SKM-1 (cell line): ENCODE measurements around the gene PAX5.

Source experiments
- DNase-seq: peaks from one replicate; lab custom pipeline; 2025; ENCODE audit not compliant: unreplicated experiment; lab: John Stamatoyannopoulos, UW

PAX5 gene

DNA sequence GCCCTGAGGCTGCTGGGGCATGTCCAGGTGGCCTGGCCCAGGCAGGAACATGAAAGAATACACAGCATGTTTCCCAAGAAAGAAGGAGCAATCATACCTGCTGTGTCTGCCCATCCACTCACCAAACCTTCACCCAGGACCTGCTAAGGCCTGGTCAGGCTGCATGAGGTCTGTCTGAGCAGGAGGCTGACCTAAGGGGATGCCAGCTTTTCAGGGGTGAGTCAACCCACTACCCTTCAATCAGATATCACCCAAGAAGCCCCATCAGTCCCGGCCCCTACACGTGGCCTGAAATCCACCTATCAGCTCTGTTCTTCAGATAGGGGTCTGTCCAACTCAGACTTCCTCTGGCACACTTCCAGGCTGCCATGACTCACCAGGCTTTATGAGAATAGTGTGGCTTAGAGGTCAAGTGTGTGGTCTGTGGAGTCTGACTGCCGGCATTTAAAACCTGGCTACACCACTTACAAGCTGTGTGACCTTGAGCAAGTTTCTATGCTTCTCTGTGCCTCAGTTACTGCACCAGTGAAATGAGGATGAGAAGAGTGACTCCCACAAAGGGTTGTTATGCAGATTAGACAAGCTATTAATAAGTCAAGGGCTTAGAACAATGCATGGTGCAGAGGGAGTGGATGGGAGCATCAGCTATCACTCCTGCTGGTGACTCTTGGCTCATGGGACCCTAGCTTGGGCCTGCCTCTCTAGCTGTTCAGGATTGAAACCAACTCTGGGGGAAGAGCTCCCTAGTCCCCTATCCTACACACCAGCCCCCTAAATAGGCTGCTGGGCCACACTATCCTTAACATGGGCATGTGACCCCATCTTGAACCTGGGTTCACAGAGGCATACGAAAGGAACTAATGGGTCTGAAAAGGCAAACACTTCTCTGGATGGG, 130.3 kb downstream of the PAX5 start:
- DNase-seq: no peak

DNA sequence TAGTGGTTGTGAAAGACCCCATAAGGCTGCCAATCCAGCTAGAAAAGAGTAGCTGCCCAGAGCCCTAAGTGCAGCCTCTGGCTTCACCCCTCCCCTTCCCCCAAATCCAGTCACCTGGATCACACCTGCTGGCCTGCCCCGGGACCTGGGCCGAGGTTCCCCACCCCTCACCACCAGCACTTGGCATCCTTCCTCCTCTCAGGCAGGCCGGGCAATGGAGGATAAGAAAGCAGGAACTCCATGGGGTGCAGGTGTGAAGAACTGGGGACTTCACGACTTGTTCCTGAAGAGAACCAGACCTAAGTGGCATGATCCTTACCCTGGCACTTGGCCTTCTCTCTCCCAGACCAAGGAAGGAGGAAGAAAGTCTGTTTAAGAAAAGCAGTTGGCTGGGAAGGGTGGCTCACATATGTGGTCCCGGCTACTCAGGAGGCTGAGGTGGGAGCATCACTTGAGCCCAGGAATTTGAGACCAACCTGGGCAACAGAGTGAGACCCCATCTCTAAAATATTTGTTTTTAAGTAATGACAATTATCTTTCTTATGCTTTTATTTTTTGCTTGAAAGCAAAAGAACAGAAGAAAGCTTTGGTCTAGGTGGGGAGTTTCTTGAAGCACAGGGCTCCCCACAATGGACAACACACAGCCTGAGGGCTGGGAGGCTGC, 131.1 kb downstream of the PAX5 start:
- DNase-seq: no peak

DNA sequence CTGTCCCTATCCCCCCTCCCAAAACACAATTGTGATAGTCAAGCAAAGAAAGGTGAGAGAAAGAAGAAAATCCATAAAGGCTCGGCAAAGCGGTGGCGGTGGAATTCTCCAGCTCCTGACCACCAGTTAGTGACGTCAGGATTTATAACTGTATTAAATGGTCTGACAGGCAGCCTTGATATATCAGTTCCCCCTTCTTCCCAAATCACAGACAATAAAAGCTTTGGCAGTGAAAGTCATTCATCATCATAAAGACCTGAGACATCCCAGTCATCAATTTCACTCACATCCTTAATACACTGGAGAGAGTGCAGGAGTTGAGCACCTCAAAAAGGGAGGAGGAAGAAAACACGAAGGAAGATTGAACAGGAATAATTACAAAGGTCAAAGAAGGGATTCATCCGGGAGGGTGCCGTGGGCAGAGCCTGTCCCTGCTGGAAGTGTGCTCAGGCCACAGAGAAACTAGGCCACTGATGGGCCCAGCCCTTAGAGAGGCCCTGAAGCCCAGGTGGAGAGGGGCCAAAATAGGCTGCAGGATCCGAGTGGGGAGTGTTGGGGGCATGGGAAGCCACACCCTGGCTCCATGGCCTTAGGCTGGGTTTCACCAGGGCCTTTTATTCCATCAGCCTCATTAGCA, 131.9 kb downstream of the PAX5 start:
- DNase-seq: no peak

DNA sequence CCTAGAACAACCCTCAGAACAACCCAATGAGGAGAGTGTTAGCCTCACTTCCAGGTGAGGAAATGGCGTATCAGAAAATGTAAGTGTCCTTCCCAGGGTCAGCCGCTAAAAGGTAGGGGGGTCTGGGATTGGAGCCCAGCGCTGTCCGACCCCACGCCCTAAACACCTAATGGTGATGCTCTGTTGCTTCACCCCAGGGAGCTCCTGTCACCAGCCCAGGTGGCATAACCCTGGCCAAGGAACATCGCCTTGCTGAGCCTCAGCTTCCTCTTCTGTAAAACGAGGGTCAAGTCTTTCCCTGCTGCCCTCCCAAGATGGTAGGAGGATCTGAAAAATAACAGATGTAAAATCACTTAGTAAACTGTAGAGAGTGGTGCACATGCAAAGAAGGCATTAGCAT, 132.5 kb downstream of the PAX5 start:
- no peak for DNase-seq

DNA sequence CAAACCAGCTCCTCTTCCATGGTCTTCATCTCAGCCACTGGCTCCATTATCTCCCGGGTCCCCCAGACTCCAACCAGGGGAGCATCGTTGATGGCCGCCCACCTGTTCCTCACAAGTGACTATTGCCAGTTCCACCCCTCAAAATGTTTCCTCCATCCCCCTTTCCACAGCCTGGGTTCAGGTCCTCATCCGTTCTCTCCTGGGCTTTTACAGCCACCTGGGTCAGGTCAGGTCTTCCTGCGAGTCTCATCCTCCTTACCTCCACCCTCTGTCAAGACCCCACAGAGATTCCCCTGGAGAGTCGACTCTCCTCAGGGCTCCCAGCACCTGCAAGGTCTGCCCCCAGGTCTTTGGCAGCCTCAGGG, 133.2 kb downstream of the PAX5 start:
- DNase-seq: no peak

DNA sequence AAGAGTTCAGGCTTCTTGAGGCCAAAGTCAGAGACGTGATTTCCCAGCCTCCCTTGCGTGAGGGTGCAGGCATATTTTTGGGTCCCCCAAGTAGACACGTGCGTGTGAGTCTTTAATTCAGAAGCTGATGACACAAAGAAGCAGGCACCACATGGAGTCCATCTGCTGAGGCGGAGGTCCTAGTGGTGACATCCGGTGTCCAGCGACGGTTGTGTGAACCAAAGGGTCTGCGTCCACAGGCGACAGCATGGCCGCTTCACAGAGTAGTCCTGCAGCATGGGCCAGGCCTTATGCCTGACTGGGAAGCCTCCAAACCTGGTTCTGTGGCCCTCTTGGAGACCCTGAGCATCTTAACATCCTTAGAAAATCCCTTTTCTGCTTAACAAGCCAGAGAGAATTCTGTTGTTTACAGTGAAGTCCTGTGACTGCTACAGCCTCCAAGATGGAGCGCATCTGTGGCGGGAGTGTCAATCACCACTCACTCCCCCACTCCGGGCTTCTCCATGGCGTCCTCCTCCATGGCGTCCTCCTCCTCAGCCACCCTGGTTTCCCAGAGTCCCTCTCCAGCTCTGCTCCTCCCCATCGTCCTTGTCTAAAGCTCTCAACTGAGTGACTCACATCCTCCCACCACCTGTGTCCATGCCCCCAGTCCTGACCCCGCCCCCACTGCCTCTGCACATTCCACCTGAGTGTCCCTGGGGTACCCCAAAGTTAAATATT, 133.8 kb downstream of the PAX5 start:
- no peak for DNase-seq

DNA sequence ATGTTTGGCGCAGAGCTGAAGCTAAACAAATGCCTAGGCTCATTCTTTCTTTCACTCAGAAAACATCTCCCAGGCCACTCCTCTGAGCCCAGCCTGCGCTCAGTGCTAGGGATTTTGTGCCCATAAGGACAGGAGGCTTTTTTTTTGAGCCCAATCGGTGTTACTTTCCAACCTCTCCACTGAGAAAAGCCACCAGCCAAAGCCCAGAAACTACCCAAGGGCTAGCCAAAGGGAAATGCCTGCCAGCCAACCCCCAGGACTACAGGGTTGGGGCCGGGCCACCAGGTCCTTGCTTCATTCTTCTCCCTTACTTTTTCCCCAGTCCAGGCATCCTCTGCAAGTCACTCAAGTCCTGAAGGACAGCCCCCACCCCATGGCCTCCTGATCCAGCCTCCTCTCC, 134.7 kb downstream of the PAX5 start:
- no peak for DNase-seq

DNA sequence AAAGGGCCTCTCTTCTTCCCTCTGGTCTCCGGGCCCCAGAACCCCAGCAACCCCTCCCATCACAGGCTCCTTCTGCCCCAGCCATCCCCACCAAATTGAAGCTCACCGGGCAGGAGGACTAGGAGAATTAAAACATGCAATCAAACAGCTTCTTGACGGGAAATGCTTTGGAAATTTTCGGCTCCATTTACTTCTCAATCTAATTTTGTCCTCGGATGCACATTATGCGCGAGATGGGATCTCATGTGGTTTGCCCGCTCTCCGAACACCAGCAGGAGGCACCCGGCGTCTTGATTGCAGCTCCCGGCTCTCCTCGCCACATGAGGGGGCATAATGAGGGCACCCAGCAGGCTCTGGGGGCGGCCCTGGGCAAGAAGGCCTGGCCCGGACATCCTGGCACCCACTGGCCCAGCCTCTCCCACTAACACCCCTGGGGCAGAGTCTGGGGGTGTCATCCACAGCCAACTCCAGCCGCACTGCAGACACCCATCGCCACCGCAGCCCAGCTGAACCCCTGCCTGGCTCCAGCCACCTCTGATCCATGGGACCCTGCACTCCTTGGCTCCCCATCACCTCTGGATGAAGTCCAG, 135.5 kb downstream of the PAX5 start:
- DNase-seq: no peak

DNA sequence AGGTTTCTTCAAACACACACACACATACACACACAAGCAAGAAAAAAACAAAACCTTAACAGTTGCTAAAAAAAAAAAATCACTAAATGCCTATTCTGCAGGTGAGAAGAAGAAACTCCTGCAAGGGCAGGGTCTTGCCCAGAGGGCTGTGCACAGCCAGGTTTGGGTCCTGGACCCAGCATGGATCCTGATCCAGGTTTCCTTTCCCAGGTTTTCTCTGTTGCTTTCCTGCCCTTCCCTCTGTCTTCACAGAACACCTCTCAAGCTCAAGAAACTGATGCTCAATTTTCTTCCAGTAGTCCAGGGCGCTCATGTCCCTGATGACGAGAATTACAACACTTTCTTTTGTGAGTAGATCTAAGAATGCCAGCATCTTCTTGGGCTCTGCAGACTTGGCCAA, 136.6 kb downstream of the PAX5 start:
- DNase-seq: no peak

DNA sequence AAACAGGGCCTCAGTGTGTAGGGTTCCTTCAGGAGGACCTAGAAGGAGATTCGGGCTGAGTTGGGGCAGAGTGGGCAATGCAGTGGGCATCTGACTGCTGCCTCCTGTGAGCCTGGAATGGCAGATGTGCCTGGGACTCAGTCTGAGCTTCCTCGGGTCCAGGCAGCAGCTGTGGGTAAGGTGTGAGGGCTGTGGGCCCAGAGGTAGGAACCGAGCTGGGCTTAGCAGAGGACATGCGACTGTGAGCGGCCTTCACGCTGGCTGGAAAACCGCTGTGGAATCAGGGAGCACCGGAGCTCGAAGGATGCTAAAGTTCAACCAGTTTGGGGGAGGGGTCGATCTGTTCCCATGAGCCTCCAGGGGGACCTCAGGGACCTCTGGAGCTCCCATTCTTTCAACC, 137.0 kb downstream of the PAX5 start:
- no peak for DNase-seq

DNA sequence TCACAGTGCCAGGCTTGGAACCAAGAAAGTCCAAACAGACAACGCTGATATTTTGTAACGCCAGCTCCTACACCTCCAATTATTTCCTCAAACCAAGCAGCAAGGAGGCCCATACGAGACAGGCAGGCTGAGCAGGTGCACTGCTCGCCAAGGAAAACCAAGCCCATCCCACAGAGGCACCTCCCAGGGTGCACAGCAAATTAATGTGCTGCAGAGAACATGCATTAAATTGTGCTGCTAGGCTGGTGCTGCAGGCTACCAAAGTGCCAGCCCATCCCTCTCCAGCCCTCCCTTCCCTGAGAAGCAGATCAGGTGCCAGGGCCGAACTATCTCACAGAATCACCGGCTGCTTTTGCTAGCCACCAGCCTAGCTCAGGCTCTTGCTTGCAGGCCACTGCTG, 137.8 kb downstream of the PAX5 start:
- no peak for DNase-seq

DNA sequence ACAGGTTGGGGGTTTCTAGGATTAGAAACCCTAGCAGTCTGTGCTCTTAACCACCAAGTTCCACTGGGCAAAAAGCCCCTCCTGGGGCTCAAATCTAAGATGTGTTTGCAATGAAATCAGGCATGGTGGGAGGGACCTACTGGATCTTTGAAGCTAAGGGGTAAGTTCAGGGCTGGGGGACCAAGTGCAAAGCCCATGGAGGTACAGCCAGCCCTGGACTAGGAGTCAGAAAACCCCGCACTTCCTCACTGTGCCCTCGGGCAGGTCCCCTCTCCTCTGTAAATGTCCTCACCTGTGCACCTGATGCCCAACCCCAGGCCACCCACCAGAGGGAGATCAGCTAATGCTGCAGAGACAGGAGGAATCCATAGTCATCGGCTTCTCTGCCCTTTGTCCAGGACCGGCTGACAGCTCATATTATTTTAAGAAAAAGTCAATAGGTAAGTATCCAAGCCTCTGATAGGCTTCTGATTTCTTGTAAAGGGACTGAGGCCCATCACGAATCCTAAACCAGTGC, 138.3 kb downstream of the PAX5 start:
- no peak for DNase-seq

DNA sequence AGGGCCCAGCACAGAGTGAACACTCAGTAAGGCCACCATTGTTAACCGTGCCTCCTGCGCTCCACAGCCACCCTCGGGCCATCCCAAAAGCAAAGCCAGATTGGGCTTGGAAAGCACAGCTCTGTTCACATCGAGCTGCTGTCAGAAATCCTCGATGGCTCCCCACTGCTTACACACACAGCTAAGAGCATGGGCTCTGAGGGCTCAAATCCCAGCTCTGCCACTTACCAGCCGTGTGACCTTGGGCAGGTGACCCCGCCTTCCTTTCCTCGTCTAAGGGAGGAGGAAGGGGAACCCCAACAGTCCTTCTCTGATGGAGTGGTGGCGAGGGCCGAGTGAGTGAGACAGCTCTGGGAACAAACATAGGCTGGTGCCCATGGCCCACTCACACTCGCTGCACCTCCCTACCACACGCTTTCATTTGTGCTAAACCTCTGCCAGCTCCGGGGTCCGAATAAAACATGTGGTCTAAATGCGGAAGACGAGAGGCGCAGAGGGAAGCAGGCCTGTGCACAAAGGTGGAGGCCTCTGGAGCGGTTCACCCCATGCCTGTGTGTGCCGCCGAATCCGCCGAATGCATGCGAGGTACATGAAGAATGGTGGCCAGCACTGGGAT, 139.3 kb downstream of the PAX5 start:
- no peak for DNase-seq

DNA sequence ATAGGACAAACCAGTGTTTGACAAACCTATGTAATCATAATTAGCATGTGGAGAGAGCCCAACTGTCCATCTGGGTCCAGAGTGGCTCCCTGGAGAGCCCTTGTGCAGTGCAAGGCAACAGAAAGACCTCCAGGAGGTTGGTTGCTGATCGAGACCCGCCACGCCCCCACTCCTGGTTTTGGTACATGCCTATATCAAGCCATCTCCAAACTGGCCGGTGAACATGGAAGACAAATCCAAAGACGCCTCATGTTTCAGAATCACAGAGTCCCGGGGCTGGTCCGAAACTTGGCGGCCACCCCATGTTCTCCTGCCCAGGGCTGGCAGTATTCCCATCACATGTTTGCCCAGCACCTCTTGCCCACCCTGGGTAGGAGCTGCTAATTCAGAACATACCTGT, 140.2 kb downstream of the PAX5 start:
- DNase-seq: no peak

DNA sequence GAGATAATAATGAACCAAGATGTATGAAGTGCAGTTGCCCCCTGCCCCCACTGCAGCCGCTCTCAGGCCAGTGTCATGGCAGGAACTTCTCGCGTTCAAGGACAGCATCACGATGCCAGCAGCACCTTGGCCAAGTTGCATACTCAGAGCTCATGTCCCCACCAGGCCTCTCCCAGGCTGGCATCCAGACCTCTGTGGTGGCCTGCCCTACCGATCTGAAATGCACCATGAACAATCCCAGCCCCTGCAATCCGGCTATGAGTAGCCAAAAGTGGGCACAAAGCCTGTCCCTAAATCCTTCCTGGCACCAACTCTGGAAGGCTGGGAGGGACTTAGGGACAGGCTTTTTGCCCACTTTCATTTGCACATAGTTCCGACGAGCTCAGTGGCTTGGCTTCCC, 140.9 kb downstream of the PAX5 start:
- no peak for DNase-seq

DNA sequence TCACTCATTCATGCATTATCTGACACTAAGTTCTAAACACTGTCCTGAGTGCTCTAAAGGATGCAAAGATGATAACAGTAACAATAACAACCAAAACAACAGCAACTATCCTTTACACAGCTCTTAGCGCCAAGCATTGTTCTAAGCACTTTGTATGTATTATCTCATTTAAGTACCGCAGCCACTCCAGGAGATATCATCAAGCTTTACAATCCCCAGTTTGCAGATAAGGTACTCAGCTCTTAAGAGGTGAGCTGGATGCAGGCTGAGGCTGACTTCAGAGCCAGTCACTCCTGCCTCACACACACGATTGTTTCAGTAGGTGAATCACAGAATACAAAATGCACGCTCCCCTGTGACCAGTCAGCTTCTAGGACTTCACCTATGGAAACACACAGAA, 141.8 kb downstream of the PAX5 start:
- DNase-seq: no peak

DNA sequence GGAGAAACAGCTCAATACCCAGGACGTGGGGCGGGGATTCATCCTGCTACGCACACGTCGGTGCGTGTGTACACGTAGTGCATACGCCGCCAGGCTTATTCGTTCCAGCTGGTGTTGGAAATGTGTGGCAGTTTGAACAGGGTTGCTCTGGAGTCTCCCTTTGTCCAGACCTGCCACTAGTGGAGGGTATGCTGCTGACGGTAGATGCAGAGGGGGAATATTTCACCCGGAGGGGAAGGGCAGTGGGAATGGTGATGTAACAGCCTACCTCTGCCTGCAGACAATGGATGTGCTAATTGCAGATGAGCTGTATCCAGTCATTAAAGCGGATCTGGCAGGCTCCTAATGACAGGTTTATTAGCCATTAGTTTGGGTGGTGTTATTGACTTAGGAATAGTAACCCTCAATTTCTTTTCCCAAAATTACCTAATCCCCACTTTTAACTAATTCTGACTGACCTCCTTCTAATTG, 142.7 kb downstream of the PAX5 start:
- no peak for DNase-seq

DNA sequence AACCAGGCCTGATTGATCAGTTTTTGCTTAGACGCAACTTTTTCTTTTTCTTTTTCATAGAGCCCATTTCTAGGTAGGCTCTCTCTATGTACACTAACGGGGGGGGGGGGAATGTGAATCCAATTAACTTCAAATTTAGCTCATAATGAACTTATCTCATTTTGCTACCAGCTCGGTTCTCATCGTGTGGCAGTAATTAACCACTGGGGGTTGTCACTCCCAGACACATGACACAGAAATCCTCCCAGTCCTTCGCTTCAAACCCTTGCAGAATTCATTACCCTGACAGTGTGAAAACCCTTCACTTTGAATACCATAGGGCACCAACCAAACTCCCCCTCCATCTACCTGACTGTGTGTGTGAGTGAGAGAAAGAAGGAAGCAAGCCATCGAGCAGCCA, 144.2 kb downstream of the PAX5 start:
- DNase-seq: no peak

DNA sequence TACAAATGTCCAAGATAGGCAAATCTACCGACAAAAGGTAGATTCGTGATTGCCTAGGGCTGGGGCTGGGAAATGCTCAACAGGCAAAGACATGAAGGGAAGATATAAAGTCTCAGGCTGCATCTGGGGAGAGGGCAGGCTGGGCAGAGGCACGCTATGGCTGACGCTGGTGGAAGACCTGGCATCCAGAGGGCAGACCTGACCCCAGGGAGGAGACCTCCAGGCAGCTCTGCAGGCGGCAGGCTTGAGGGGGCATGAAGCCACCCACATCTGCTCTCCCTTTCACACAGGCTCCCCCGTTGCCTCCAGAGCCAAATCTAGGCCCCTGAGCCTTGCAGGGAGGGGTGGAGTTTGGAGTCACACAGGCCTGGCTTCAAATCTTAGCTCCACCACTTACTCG, 145.5 kb downstream of the PAX5 start:
- no peak for DNase-seq

DNA sequence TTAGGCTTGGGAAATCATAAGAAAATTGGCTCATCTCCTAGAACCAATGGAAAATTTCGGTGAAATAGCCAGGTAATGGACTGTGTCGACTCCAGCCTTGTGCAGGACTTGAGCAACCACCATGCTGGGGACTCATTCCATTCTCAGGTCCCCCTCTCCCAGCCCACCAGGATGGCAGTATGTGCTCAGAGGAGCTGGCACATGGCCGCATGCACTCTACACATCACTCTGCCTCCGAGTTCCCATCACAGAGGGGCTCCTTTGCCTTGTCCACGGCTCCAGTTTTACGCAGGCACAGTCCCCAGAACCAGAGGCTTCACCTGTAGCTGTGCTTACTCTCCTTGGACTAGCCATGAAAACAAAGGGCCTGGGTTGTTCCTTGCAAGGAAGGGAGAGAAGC, 149.3 kb downstream of the PAX5 start:
- DNase-seq: no peak
